ENCODE results near the gene RPL10. TPM values are rescaled to one million over a fixed set of nuclear protein-coding genes. Genes with fewer than 3 reads are reported as not detected.

Gene RPL10
- total and polyA plus RNA-seq, 7 experiments from 2014 or later, result 2,926 to 7,439 (median 5,067) TPM

- intact Hi-C loops (cut with micrococcal nuclease), result loop anchor here in 1 of 2 donors (5.0 kb wide), 2 partner anchors 37 to 43 kb away; partner anchors contain the start of genes LAGE3 and RPL10
- Mint-ChIP-seq H3K27ac (peak overlapping the region in 3 of 9 donors; percentile 19 to 43 (median 34)), H3K4me1 (peaks cover 0 to 45% (median 20%) of the 10 kb centered on the region in 7 donors), H3K36me3 (peaks cover 0 to 3% (median 0%) of the 10 kb centered on the region in 5 donors), H3K9me3 (peaks cover 0 to 4% (median 0%) of the 10 kb centered on the region in 11 donors), H3K4me3 (no peak overlapping the region), H3K27me3 (no peaks in the 10 kb centered on the region)
- peaks cover 0 to 14% (median 0%) of the 10 kb centered on the region in 3 experiments for H3K36me3 ChIP-seq (ENCODE audit: control insufficient read depth in 2 of 3, insufficient read depth in 3 of 3, low read length in 3 of 3)
- no peaks in the 10 kb centered on the region for H3K27me3 ChIP-seq (ENCODE audit: control insufficient read depth in 2 of 2, insufficient read depth in 2 of 2, low read length in 2 of 2)
- H3K9me3 ChIP-seq (ENCODE audit: control insufficient read depth in 2 of 3, low read length in 3 of 3), result no peaks in the 10 kb centered on the region
- ATAC-seq, result no peak
- no peak for DNase-seq
- peaks cover 2 to 10% of the 10 kb centered on the region in 2 donors for H3K4me1 ChIP-seq (ENCODE audit: control insufficient read depth in 2 of 2, insufficient read depth in 2 of 2, low read length in 2 of 2)
- no peak overlapping the region for H3K4me3 ChIP-seq (ENCODE audit: low read length)
- ChIA-PET POLR2A (interaction anchor here (3.1 kb wide), 1 partner anchor 41 kb away, joined by 17 read pairs; the partner anchor contains the start of gene RPL10), CTCF (no interaction called here)
- H3K27ac ChIP-seq (ENCODE audit: low read depth, low read length), result no peak overlapping the region
Observed at GRCh38 chrX:154439841-154440240, 41.7 kb downstream of the RPL10 start.

- Mint-ChIP-seq H3K4me1 (peaks cover 0 to 48% (median 20%) of the 10 kb centered on the region in 7 donors), H3K27ac (peak overlapping the region in 2 of 9 donors; percentile 8 to 74), H3K9me3 (peaks cover 0 to 4% (median 0%) of the 10 kb centered on the region in 11 donors), H3K4me3 (peak overlapping the region in 2 of 10 donors; percentile 4 to 17), H3K36me3 (peaks cover 0 to 1% (median 0%) of the 10 kb centered on the region in 5 donors), H3K27me3 (no peaks in the 10 kb centered on the region)
- no peak overlapping the region for H3K4me3 ChIP-seq (ENCODE audit: low read length)
- no peaks in the 10 kb centered on the region for H3K27me3 ChIP-seq (ENCODE audit: control insufficient read depth in 2 of 2, insufficient read depth in 2 of 2, low read length in 2 of 2)
- no peak overlapping the region for H3K27ac ChIP-seq (ENCODE audit: low read depth, low read length)
- ATAC-seq (no peak), DNase-seq (no peak)
- H3K36me3 ChIP-seq (ENCODE audit: control insufficient read depth in 2 of 3, insufficient read depth in 3 of 3, low read length in 3 of 3), result peaks cover 0 to 14% (median 0%) of the 10 kb centered on the region in 3 experiments
- ChIA-PET CTCF (no interaction called here), POLR2A (interaction anchor here (0.8 to 3.1 kb wide), 2 partner anchors 35 to 42 kb away, joined by 3 to 17 read pairs; partner anchors contain the start of gene RPL10)
- peaks cover 6 to 14% of the 10 kb centered on the region in 2 donors for H3K4me1 ChIP-seq (ENCODE audit: control insufficient read depth in 2 of 2, insufficient read depth in 2 of 2, low read length in 2 of 2)
- no peaks in the 10 kb centered on the region for H3K9me3 ChIP-seq (ENCODE audit: control insufficient read depth in 2 of 3, low read length in 3 of 3)
- intact Hi-C loops (cut with micrococcal nuclease), result loop anchor here in 1 of 2 donors (5.0 kb wide), 1 partner anchor 37 kb away; the partner anchor contains the start of gene LAGE3
Observed at GRCh38 chrX:154440623-154441357, 42.6 kb downstream of the RPL10 start.

GRCh38 chrX:154441564-154441963 is 43.4 kb downstream of the RPL10 start:
- Mint-ChIP-seq H3K4me3 (peak overlapping the region in 5 of 10 donors; percentile 5 to 84 (median 38)), H3K27ac (peak overlapping the region in 5 of 9 donors; percentile 32 to 80 (median 45)), H3K4me1 (peaks cover 0 to 42% (median 17%) of the 10 kb centered on the region in 7 donors), H3K9me3 (peaks cover 0 to 2% (median 0%) of the 10 kb centered on the region in 11 donors), H3K27me3 (no peaks in the 10 kb centered on the region), H3K36me3 (peaks cover 0 to 1% (median 0%) of the 10 kb centered on the region in 5 donors)
- intact Hi-C loops (cut with micrococcal nuclease), result loop anchor here in 1 of 2 donors (5.0 kb wide), 1 partner anchor 36 kb away; the partner anchor contains the start of gene LAGE3
- Histone ChIP-seq H3K36me3 (ENCODE audit: control insufficient read depth in 2 of 3, insufficient read depth in 3 of 3, low read length in 3 of 3) (peaks cover 0 to 15% (median 0%) of the 10 kb centered on the region in 3 experiments), H3K4me3 (ENCODE audit: low read length) (no peak overlapping the region), H3K27ac (ENCODE audit: low read depth, low read length) (peak overlapping the region; percentile 14), H3K9me3 (ENCODE audit: control insufficient read depth in 2 of 3, low read length in 3 of 3) (no peaks in the 10 kb centered on the region), H3K4me1 (ENCODE audit: control insufficient read depth in 2 of 2, insufficient read depth in 2 of 2, low read length in 2 of 2) (peaks cover 6 to 14% of the 10 kb centered on the region in 2 donors), H3K27me3 (ENCODE audit: control insufficient read depth in 2 of 2, insufficient read depth in 2 of 2, low read length in 2 of 2) (no peaks in the 10 kb centered on the region)
- ATAC-seq (no peak), DNase-seq (no peak)
- ChIA-PET POLR2A (interaction anchor here (1.3 to 3.1 kb wide), 2 partner anchors 15 to 42 kb away, joined by 6 to 17 read pairs; partner anchors contain the start of gene RPL10), CTCF (no interaction called here)

- Histone ChIP-seq H3K27ac (ENCODE audit: low read depth, low read length) (peak overlapping the region; percentile 14), H3K4me3 (ENCODE audit: low read length) (no peak overlapping the region), H3K36me3 (ENCODE audit: control insufficient read depth in 2 of 3, insufficient read depth in 3 of 3, low read length in 3 of 3) (peaks cover 0 to 17% (median 0%) of the 10 kb centered on the region in 3 experiments), H3K9me3 (ENCODE audit: control insufficient read depth in 2 of 3, low read length in 3 of 3) (no peaks in the 10 kb centered on the region), H3K4me1 (ENCODE audit: control insufficient read depth in 2 of 2, insufficient read depth in 2 of 2, low read length in 2 of 2) (peaks cover 6 to 14% of the 10 kb centered on the region in 2 donors), H3K27me3 (ENCODE audit: control insufficient read depth in 2 of 2, insufficient read depth in 2 of 2, low read length in 2 of 2) (no peaks in the 10 kb centered on the region)
- H3K9me3 Mint-ChIP-seq, result peaks cover 0 to 3% (median 0%) of the 10 kb centered on the region in 11 donors
- intact Hi-C loops (cut with micrococcal nuclease), result loop anchor here in 1 of 2 donors (2.0 to 5.0 kb wide), 2 partner anchors 15 to 35 kb away; partner anchors contain the start of gene LAGE3
- DNase-seq (no peak), ATAC-seq (no peak)
- no peaks in the 10 kb centered on the region for H3K27me3 Mint-ChIP-seq
- H3K4me1 Mint-ChIP-seq, result peaks cover 0 to 42% (median 20%) of the 10 kb centered on the region in 7 donors
- H3K27ac Mint-ChIP-seq, result peak overlapping the region in 7 of 9 donors; percentile 13 to 80 (median 36)
- ChIA-PET POLR2A (interaction anchor here (0.8 to 3.1 kb wide), 3 partner anchors 14 to 48 kb away, joined by 3 to 17 read pairs (median 6); partner anchors contain the start of genes RPL10 and SLC10A3), CTCF (no interaction called here)
- H3K4me3 Mint-ChIP-seq, result peak overlapping the region in 5 of 10 donors; percentile 4 to 84 (median 38)
- peaks cover 0 to 4% (median 0%) of the 10 kb centered on the region in 5 donors for H3K36me3 Mint-ChIP-seq
Observed at GRCh38 chrX:154441984-154442707, 44.0 kb downstream of the RPL10 start.

- CTCF ChIA-PET, result no interaction called here
- POLR2A ChIA-PET, result interaction anchor here (0.5 to 4.1 kb wide), 4 partner anchors 15 to 46 kb away, joined by 3 to 11 read pairs (median 6); partner anchors contain the start of genes ATP6AP1 and RPL10
- Histone ChIP-seq H3K9me3 (ENCODE audit: control insufficient read depth in 2 of 3, low read length in 3 of 3) (no peaks in the 10 kb centered on the region), H3K27ac (ENCODE audit: low read depth, low read length) (peak overlapping the region; percentile 74), H3K4me3 (ENCODE audit: low read length) (no peak overlapping the region), H3K36me3 (ENCODE audit: control insufficient read depth in 2 of 3, insufficient read depth in 3 of 3, low read length in 3 of 3) (peaks cover 0 to 27% (median 0%) of the 10 kb centered on the region in 3 experiments), H3K27me3 (ENCODE audit: control insufficient read depth in 2 of 2, insufficient read depth in 2 of 2, low read length in 2 of 2) (no peaks in the 10 kb centered on the region), H3K4me1 (ENCODE audit: control insufficient read depth in 2 of 2, insufficient read depth in 2 of 2, low read length in 2 of 2) (peaks cover 6 to 14% of the 10 kb centered on the region in 2 donors)
- Mint-ChIP-seq H3K4me1 (peaks cover 0 to 35% (median 14%) of the 10 kb centered on the region in 7 donors), H3K36me3 (peaks cover 0 to 7% (median 0%) of the 10 kb centered on the region in 5 donors), H3K9me3 (peaks cover 0 to 3% (median 0%) of the 10 kb centered on the region in 11 donors), H3K4me3 (peak overlapping the region; percentile 45 to 84 (median 78)), H3K27ac (peak overlapping the region in 6 of 9 donors; percentile 71 to 88 (median 78)), H3K27me3 (no peaks in the 10 kb centered on the region)
- DNase-seq (no peak), ATAC-seq (peak; percentile 26)
- intact Hi-C loops (cut with micrococcal nuclease), result loop anchor here in 1 of 2 donors (2.0 to 5.0 kb wide), 2 partner anchors 13 to 34 kb away; partner anchors contain the start of gene LAGE3
Observed at GRCh38 chrX:154443479-154443910, 45.3 kb downstream of the RPL10 start.
